K562 (cell line): ENCODE results near the gene ABCA7. TPM values are rescaled to one million over a fixed set of nuclear protein-coding genes. Genes with fewer than 3 reads are reported as not detected.

Experiments used
- AFF1 ChIP-seq, 2 experiments: fragments of 450-650 bp; IDR thresholded peaks; 2 replicates each; pipeline ENCODE4 v1.6.1; 2018; ENCODE audit warnings: mild to moderate bottlenecking in 2 of 2, low read depth in 1 of 2; ENCODE audit not compliant: partially characterized antibody in 2 of 2
- ATF7 ChIP-seq: fragments of 450-650 bp; IDR thresholded peaks from 2 replicates; pipeline ENCODE4 v1.7.1; 2014; ENCODE audit warnings: mild to moderate bottlenecking, moderate library complexity
- CCAR2 ChIP-seq: fragments of 200-400 bp; formaldehyde crosslinking; IDR thresholded peaks from 2 replicates; pipeline ENCODE4 v1.6.1; 2017; ENCODE audit warnings: mild to moderate bottlenecking, low read depth, low read length
- HDAC3 ChIP-seq: fragments of 450-650 bp; IDR thresholded peaks from 2 replicates; pipeline ENCODE4 v1.6.1; 2018; ENCODE audit warnings: borderline replicate concordance, mild to moderate bottlenecking, moderate library complexity; ENCODE audit not compliant: partially characterized antibody
- JUN ChIP-seq, 2 experiments: sonication (generic) in 1 of 2; formaldehyde crosslinking in 1 of 2; IDR thresholded peaks; 2 replicates each; pipeline versions ENCODE4 v1.6.1 to v1.8.0; 2012 to 2022; ENCODE audit warnings: borderline replicate concordance in 2 of 2, mild to moderate bottlenecking in 2 of 2, improper control_type of control experiment in 1 of 2, low read depth in 1 of 2, low read length in 1 of 2, missing genetic modification reagents in 1 of 2
- KAT7 ChIP-seq: sonication (generic); formaldehyde crosslinking; IDR thresholded peaks from 2 replicates; pipeline ENCODE4 v1.8.0; 2022; ENCODE audit warnings: missing genetic modification reagents, mild to moderate bottlenecking, borderline replicate concordance
- PHF21A ChIP-seq: fragments of 450-650 bp; IDR thresholded peaks from 2 replicates; pipeline ENCODE4 v1.6.1; 2017; ENCODE audit warnings: low read depth, borderline replicate concordance
- POLR2H ChIP-seq: IDR thresholded peaks from 2 replicates; pipeline ENCODE4 v1.6.1; 2016; ENCODE audit warnings: missing genetic modification characterization, low read depth, mild to moderate bottlenecking, control low read depth, missing compliant biosample characterization, moderate library complexity
- PRMT5 ChIP-seq: sonication (generic); formaldehyde crosslinking; IDR thresholded peaks from 2 replicates; pipeline ENCODE4 v1.5.0; 2020; ENCODE audit warnings: missing genetic modification reagents
- PURB ChIP-seq: sonication (generic); formaldehyde crosslinking; IDR thresholded peaks from 2 replicates; pipeline ENCODE4 v1.9.0; 2021; ENCODE audit warnings: low read depth, mild to moderate bottlenecking, missing genetic modification reagents
- RFX5 ChIP-seq: IDR thresholded peaks from 2 replicates; pipeline ENCODE4 v1.6.1; 2011; ENCODE audit warnings: low read depth, mild to moderate bottlenecking, improper control_type of control experiment, low read length
- SRSF3 ChIP-seq: fragments of 200-400 bp; formaldehyde crosslinking; IDR thresholded peaks from 2 replicates; pipeline ENCODE4 v1.6.1; 2016; ENCODE audit warnings: mild to moderate bottlenecking, low read length, moderate library complexity; ENCODE audit not compliant: insufficient read depth
- TAF15 ChIP-seq: fragments of 200-400 bp; formaldehyde crosslinking; IDR thresholded peaks from 2 replicates; pipeline ENCODE4 v1.6.1; 2017; ENCODE audit warnings: mild to moderate bottlenecking, low read depth, low read length, moderate library complexity
- USF2 ChIP-seq: sonication (generic); formaldehyde crosslinking; IDR thresholded peaks from 2 replicates; pipeline ENCODE4 v1.5.0; 2020; ENCODE audit warnings: missing genetic modification reagents
- ZFP1 ChIP-seq: fragments of 450-650 bp; formaldehyde crosslinking; IDR thresholded peaks from 2 replicates; pipeline ENCODE4 v1.4.0; 2020; ENCODE audit warnings: mild to moderate bottlenecking, mixed read lengths
- ZNF174 ChIP-seq: fragments of 250-450 bp; sonication (Bioruptor Pico); IDR thresholded peaks from 2 replicates; pipeline ENCODE4 v1.4.0; 2020; ENCODE audit warnings: mild to moderate bottlenecking
- ZNF212 ChIP-seq: fragments of 450-650 bp; formaldehyde crosslinking; IDR thresholded peaks from 2 replicates; pipeline ENCODE4 v1.4.0; 2020; ENCODE audit warnings: mild to moderate bottlenecking
- ZNF253 ChIP-seq: fragments of 250-450 bp; sonication (Bioruptor Pico); conservative IDR thresholded peaks from 2 replicates; pipeline ENCODE4 v1.6.1; 2021; ENCODE audit warnings: mild to moderate bottlenecking
- ZNF584 ChIP-seq: fragments of 200-800 bp; sonication (Bioruptor generic); IDR thresholded peaks from 2 replicates; pipeline ENCODE4 v1.6.1; 2016; ENCODE audit warnings: low read depth, mild to moderate bottlenecking, missing genetic modification characterization, missing compliant biosample characterization
- ZNF740 ChIP-seq, 3 experiments: fragments of 200-800 bp in 1 of 3; sonication (Bioruptor generic) in 1 of 3; sonication (generic) in 1 of 3; formaldehyde crosslinking in 1 of 3; IDR thresholded peaks; 2 replicates each; pipeline versions ENCODE4 v1.6.1 to v1.8.0; 2016 to 2022; ENCODE audit warnings: mild to moderate bottlenecking in 2 of 3, missing compliant biosample characterization in 2 of 3, missing genetic modification characterization in 2 of 3, missing genetic modification reagents in 1 of 3
- ZNF785 ChIP-seq: fragments of 250-450 bp; sonication (Bioruptor Pico); IDR thresholded peaks from 2 replicates; pipeline ENCODE4 v1.4.0; 2020; ENCODE audit warnings: mild to moderate bottlenecking
- polyA plus RNA-seq, 8 experiments: library from polyadenylated mRNA; depleted of rRNA in 4 of 8; stranded (reverse) in 5 of 8; unstranded in 3 of 8; fragments of >200 nt; fragmentation: Nextera tagmentation in 2 of 8; fragmentation: Illumina TruSeq in 1 of 8; extraction: Ambion mirVana in 2 of 8; extraction: Trizol in 1 of 8; gene quantifications; 2 replicates each; pipeline versions ENCODE4 v1.2.1 to v1.2.3, GENCODE V29; 2011 to 2014; ENCODE audit warnings: inconsistent platforms in 1 of 8, missing spikeins in 1 of 8
- total RNA-seq, 7 experiments: library from RNA; depleted of rRNA in 6 of 7; stranded (reverse); fragments of >200 nt in 6 of 7; fragmentation: Illumina TruSeq in 2 of 7; extraction: Trizol in 2 of 7; gene quantifications; 2 replicates each; pipeline versions ENCODE4 v1.2.1 to v1.2.3, GENCODE V29; 2011 to 2021; ENCODE audit warnings: low replicate concordance in 1 of 7

The ABCA7 gene
- total and polyA plus RNA-seq, 9 of the 15 experiments (the other 6 are each of a cell fraction or from before 2014, with no cell fraction given), result 2.3 to 96.1 (median 31.2) TPM

- peak; percentile 78 for TF ChIP-seq ATF7
- TF ChIP-seq PURB (CRISPR knock-in tag), result no peak
- no peak for TF ChIP-seq USF2
- no peak for TF ChIP-seq TAF15
- TF ChIP-seq PHF21A, result peak; percentile 91; the same call in 1 of the 2 replicates
- TF ChIP-seq AFF1 (IDR thresholded peaks at IDR 0.05; ENCODE audit: low read depth in 1 of 2, partially characterized antibody in 2 of 2), result peak in 1 of 2 experiments; percentile 39
- no peak for TF ChIP-seq CCAR2
- TF ChIP-seq ZNF785, result no peak
- TF ChIP-seq PRMT5, result no peak
- no peak for TF ChIP-seq RFX5
- peak; percentile 51; the same call in 1 of the 2 replicates for TF ChIP-seq JUN (IDR thresholded peaks at IDR 0.05; ENCODE audit: borderline replicate concordance, low read depth, low read length)
- no peak for TF ChIP-seq JUN (CRISPR knock-in tag; IDR thresholded peaks at IDR 0.05; ENCODE audit: borderline replicate concordance)
- TF ChIP-seq ZNF584 (CRISPR knock-in tag), result no peak
- TF ChIP-seq ZNF174 (CRISPR knock-in tag), result no peak
- no peak for TF ChIP-seq HDAC3
- TF ChIP-seq SRSF3, result no peak
- TF ChIP-seq ZNF253 (CRISPR knock-in tag), result no peak
- no peak for TF ChIP-seq ZNF740 (CRISPR knock-in tag; IDR thresholded peaks at IDR 0.05)
- TF ChIP-seq ZNF740 (tag; IDR thresholded peaks at IDR 0.05), result no peak
- TF ChIP-seq ZFP1 (CRISPR knock-in tag), result no peak
- no peak for TF ChIP-seq ZNF212 (CRISPR knock-in tag)
- peak; percentile 85; the same call in 1 of the 2 replicates for TF ChIP-seq KAT7
- no peak for TF ChIP-seq POLR2H (tag)
These were observed 767 bp downstream of the ABCA7 start (continued) for GRCh38 chr19:1040476-1041271.
